AG04449 (cell line): ENCODE results near the gene KRAS.

Source experiments
- CTCF ChIA-PET: fragments of 350-600 bp; formaldehyde crosslinking; extraction: SDS; loops from one replicate; lab custom pipeline; 2021; ENCODE audit warnings: antibody characterized with exemption; lab: Yijun Ruan, JAX
- POLR2A ChIA-PET: fragments of 400-600, 350-600 bp; formaldehyde crosslinking; extraction: SDS; loops from one replicate; lab custom pipeline; 2020; ENCODE audit warnings: antibody characterized with exemption, inconsistent platforms; lab: Yijun Ruan, JAX
- DNase-seq: peaks from one replicate; pipeline ENCODE4 v3.0.0-alpha.2; 2010; ENCODE audit warnings: low read depth, low spot score
- H3K4me3 ChIP-seq: 2 replicates; pipeline ENCODE4 v1.5.1; 2011; ENCODE audit warnings: low read depth, mild to moderate bottlenecking, control low read depth, low read length
- CTCF ChIP-seq: IDR thresholded peaks from one replicate; pipeline ENCODE4 v1.5.1; 2011; ENCODE audit warnings: mild to moderate bottlenecking, moderate library complexity, low read length, control low read depth, inconsistent platforms; ENCODE audit not compliant: insufficient read depth; ENCODE audit errors: missing control alignments

Gene KRAS

GRCh38 chr12:25262389-25263074 lies 11.8 kb upstream of the KRAS start:
- no peak overlapping the region for H3K4me3 ChIP-seq
- TF ChIP-seq CTCF = no peak
- ChIA-PET CTCF (no interaction called here), POLR2A (interaction anchor here (1.0 kb wide), 1 partner anchor 12 kb away, joined by 3 read pairs; no protein-coding TSS in a partner anchor)
- DNase-seq = no peak

GRCh38 chr12:25257590-25258324 lies 7.0 kb upstream of the KRAS start:
- no peak for TF ChIP-seq CTCF
- CTCF ChIA-PET = no interaction called here
- H3K4me3 ChIP-seq = no peak overlapping the region
- DNase-seq = no peak
- POLR2A ChIA-PET = no interaction called here

- DNase-seq = no peak
- H3K4me3 ChIP-seq = no peak overlapping the region
- ChIA-PET CTCF (interaction anchor here (1.1 kb wide), 1 partner anchor 16 kb away, joined by 4 read pairs; no protein-coding TSS in a partner anchor), POLR2A (no interaction called here)
- TF ChIP-seq CTCF = no peak
Measured at GRCh38 chr12:25256826-25257225, 6.1 kb upstream of the KRAS start.

GRCh38 chr12:25256005-25256404 lies 5.3 kb upstream of the KRAS start:
- ChIA-PET POLR2A (no interaction called here), CTCF (interaction anchor here (0.7 to 2.1 kb wide), 4 partner anchors 15 to 132 kb away, joined by 3 to 6 read pairs (median 4); no protein-coding TSS in a partner anchor)
- DNase-seq = no peak
- no peak for TF ChIP-seq CTCF
- H3K4me3 ChIP-seq = no peak overlapping the region

GRCh38 chr12:25254271-25254880 lies 3.6 kb upstream of the KRAS start:
- CTCF ChIA-PET = interaction anchor here (2.1 to 3.0 kb wide), 2 partner anchors 13 to 133 kb away, joined by 6 to 13 read pairs; no protein-coding TSS in a partner anchor
- H3K4me3 ChIP-seq = no peak overlapping the region
- POLR2A ChIA-PET = no interaction called here
- no peak for DNase-seq
- TF ChIP-seq CTCF = no peak
